ENCODE measurements around the gene BZW2. TPM values are rescaled to one million over a fixed set of nuclear protein-coding genes. Genes with fewer than 3 reads are reported as not detected.

Gene BZW2
- total RNA-seq, 1 donor from 2014 or later = 61.4 TPM

DNA sequence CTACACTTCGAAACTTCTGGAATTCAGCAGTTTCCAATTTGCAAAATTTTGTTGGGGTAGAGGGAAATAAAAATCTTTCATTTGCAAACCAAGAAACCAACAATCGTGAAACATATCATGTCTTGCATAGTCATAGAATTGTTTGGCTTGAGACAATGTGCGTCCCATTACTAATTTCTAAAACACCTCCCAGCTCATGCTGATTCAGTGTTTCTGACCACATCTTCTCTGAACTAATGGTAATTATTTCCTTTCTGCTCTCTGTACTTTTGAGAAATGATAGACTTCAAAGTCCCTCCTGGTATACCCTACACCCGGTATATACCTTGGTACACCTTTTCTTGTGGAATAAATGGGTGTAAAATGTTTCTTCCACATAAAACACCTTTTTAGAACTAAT, 65.7 kb downstream of the BZW2 start:
- TF ChIP-seq, protein P1, sequence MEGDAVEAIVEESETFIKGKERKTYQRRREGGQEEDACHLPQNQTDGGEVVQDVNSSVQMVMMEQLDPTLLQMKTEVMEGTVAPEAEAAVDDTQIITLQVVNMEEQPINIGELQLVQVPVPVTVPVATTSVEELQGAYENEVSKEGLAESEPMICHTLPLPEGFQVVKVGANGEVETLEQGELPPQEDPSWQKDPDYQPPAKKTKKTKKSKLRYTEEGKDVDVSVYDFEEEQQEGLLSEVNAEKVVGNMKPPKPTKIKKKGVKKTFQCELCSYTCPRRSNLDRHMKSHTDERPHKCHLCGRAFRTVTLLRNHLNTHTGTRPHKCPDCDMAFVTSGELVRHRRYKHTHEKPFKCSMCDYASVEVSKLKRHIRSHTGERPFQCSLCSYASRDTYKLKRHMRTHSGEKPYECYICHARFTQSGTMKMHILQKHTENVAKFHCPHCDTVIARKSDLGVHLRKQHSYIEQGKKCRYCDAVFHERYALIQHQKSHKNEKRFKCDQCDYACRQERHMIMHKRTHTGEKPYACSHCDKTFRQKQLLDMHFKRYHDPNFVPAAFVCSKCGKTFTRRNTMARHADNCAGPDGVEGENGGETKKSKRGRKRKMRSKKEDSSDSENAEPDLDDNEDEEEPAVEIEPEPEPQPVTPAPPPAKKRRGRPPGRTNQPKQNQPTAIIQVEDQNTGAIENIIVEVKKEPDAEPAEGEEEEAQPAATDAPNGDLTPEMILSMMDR (IDR thresholded peaks at IDR 0.05) = no peak
- TF ChIP-seq POLR2AphosphoS5 (IDR thresholded peaks at IDR 0.05; ENCODE audit: insufficient read depth in 1 of 2, low read depth in 1 of 2) = no peak
- TF ChIP-seq POLR2A (IDR thresholded peaks at IDR 0.05) = no peak
- intact Hi-C loops (cut with DNase I) = no loop called here
- no peak for DNase-seq (ENCODE audit: extremely low spot score in 2 of 2)

DNA sequence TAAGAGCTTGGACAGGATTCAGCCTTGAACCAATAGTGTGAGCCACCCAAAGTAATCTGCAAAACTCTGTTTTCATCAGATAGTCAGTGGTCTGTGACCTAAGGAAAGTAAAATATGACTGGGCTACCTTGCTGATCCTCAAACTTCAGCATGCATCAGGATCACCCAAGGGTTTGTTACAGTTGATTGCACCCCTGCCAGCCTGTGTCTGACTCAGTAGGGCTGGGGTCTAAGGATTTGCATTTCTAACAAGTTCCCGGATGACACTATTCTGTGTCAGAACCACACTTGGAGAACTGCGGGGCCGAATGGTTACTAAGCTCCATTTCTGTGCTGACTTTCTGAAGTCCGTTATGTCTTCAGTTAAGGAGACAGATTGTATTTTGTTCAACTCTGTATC, 66.9 kb downstream of the BZW2 start:
- Histone ChIP-seq H3K4me1 (no peaks in the 10 kb centered on the region), H3K27ac (no peak overlapping the region), H3K36me3 (no peaks in the 10 kb centered on the region), H3K4me3 (no peak overlapping the region), H3K27me3 (no peaks in the 10 kb centered on the region), H3K9me3 (no peaks in the 10 kb centered on the region)
- no peak for DNase-seq (ENCODE audit: extremely low spot score in 2 of 2)
- TF ChIP-seq POLR2AphosphoS5 (IDR thresholded peaks at IDR 0.05; ENCODE audit: insufficient read depth in 1 of 2, low read depth in 1 of 2) = no peak
- no peak for TF ChIP-seq POLR2A (IDR thresholded peaks at IDR 0.05)
- intact Hi-C loops (cut with DNase I) = no loop called here

More for the DNA sequence above, 65.7 kb downstream of the BZW2 start:
- no peaks in the 10 kb centered on the region for H3K9me3 ChIP-seq
- no peaks in the 10 kb centered on the region for H3K27me3 ChIP-seq
- no peak overlapping the region for H3K27ac ChIP-seq
- H3K36me3 ChIP-seq = peaks cover 0 to 1% of the 10 kb centered on the region in 2 donors
- no peak overlapping the region for H3K4me3 ChIP-seq
- H3K4me1 ChIP-seq = no peaks in the 10 kb centered on the region

DNA sequence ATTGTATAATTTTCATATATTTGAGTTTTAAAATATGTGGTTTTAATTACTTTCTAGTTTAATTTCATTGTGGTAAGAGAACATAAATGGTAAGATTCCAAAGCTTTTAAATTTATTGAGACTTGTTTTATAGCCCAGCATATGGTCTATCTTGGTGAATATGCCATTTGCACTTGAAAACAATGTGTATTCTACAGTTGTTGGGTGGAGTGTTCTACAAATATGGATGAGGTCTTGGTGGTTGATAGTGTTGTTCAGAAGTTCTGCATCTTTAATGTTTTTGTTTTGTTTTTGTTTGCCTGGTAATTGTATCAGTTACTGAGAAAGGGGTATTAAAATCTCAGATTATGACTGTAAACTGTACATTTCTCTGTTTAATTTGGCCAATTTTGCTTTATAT, 69.9 kb downstream of the BZW2 start:
- H3K9me3 ChIP-seq = no peaks in the 10 kb centered on the region
- H3K4me1 ChIP-seq = no peaks in the 10 kb centered on the region
- intact Hi-C loops (cut with DNase I) = no loop called here
- no peak overlapping the region for H3K27ac ChIP-seq
- H3K27me3 ChIP-seq = no peaks in the 10 kb centered on the region
- no peak overlapping the region for H3K4me3 ChIP-seq
- H3K36me3 ChIP-seq = no peaks in the 10 kb centered on the region
- TF ChIP-seq POLR2AphosphoS5 (IDR thresholded peaks at IDR 0.05; ENCODE audit: insufficient read depth in 1 of 2, low read depth in 1 of 2) (no peak), POLR2A (IDR thresholded peaks at IDR 0.05) (no peak)
- TF ChIP-seq, protein P1 (IDR thresholded peaks at IDR 0.05) = no peak
- no peak for DNase-seq (ENCODE audit: extremely low spot score in 2 of 2)

DNA sequence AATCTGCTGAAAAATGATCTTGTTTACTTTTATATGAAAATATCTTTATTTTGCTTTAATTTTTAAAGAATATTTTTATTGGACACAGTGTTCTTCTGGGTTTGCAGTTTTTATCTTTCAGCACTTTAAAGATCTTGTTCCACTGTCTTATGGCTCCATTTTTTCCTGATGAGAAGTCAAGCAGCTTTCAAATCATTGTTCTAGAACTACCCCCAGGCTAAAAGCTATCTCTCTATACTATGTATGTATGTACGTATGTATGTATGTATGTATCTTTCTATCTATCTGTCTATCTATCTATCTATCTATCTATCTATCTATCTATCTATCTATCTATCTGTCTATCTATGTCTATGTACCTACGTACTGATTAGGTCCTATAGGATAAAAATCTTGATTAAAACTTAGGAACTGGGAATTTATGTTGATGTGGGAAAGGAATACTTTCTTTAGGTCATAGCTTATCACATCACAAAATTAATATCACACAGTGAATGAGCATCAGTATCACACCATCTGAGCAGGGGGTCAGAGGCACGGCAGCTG, 72.2 kb downstream of the BZW2 start:
- Histone ChIP-seq H3K36me3 (no peaks in the 10 kb centered on the region), H3K27ac (no peak overlapping the region), H3K27me3 (no peaks in the 10 kb centered on the region), H3K4me1 (no peaks in the 10 kb centered on the region), H3K4me3 (no peak overlapping the region), H3K9me3 (no peaks in the 10 kb centered on the region)
- TF ChIP-seq POLR2AphosphoS5 (IDR thresholded peaks at IDR 0.05; ENCODE audit: insufficient read depth in 1 of 2, low read depth in 1 of 2) (no peak), POLR2A (IDR thresholded peaks at IDR 0.05) (no peak)
- TF ChIP-seq, protein P1 (IDR thresholded peaks at IDR 0.05) = no peak
- intact Hi-C loops (cut with DNase I) = no loop called here
- DNase-seq (ENCODE audit: extremely low spot score in 2 of 2) = no peak

DNA sequence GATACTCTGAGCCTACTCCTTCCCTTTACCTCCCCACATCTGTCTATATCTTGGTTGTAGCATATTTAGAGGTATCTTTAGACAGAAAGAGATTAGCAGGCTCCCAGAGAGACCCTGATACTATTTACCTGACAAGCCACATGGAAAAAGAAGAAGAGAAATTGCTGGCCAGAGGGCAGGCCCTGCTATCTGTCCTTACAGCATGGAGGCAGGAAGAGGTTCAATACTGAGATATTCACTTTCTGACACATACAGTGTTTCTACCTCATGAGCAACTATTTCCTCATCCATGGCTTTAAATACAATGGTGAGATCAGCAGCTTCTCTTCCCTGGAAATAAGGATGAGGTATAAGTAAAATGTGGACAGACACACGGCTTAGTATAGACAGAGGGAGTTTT, 73.7 kb downstream of the BZW2 start:
- H3K27me3 ChIP-seq = no peaks in the 10 kb centered on the region
- H3K36me3 ChIP-seq = no peaks in the 10 kb centered on the region
- intact Hi-C loops (cut with DNase I) = no loop called here
- H3K27ac ChIP-seq = no peak overlapping the region
- DNase-seq (ENCODE audit: extremely low spot score in 2 of 2) = no peak
- H3K4me3 ChIP-seq = no peak overlapping the region
- H3K4me1 ChIP-seq = no peaks in the 10 kb centered on the region
- no peak for TF ChIP-seq POLR2AphosphoS5 (IDR thresholded peaks at IDR 0.05; ENCODE audit: insufficient read depth in 1 of 2, low read depth in 1 of 2)
- TF ChIP-seq, protein P1 (IDR thresholded peaks at IDR 0.05) = no peak
- TF ChIP-seq POLR2A (IDR thresholded peaks at IDR 0.05) = no peak
- H3K9me3 ChIP-seq = no peaks in the 10 kb centered on the region

Data from vagina (tissue), 2 donors.